Activated CD4-positive, alpha-beta T cell treated with anti-CD3 and anti-CD28 coated beads, Interleukin-2, amount 10 ng/mL, durations not matched to agents 7 days and 5 days (primary cell): ENCODE data around the gene PPP2R3B. TPM values are rescaled to one million over a fixed set of nuclear protein-coding genes. Genes with fewer than 3 reads are reported as not detected.

ENCODE experiments used
- CTCF ChIA-PET: fragments of 350-600 bp; sonication (Branson Sonifier 250); formaldehyde crosslinking; loops from one replicate; lab custom pipeline; 2021; ENCODE audit warnings: antibody characterized with exemption; lab: Charles Lee
- POLR2A ChIA-PET: fragments of 350-600 bp; sonication (Branson Sonifier 250); formaldehyde crosslinking; loops from one replicate; lab custom pipeline; 2021; ENCODE audit warnings: antibody characterized with exemption; lab: Charles Lee
- DNase-seq: peaks from one replicate; pipeline ENCODE4 v3.0.0-alpha.2; 2020
- H3K27ac Mint-ChIP-seq: one replicate; pipeline ENCODE4 v1.8.0; 2021; ENCODE audit warnings: mild to moderate bottlenecking, moderate library complexity, mixed read lengths
- H3K27me3 Mint-ChIP-seq: one replicate; pipeline ENCODE4 v1.8.0; 2021; ENCODE audit warnings: mixed read lengths
- H3K36me3 Mint-ChIP-seq: one replicate; pipeline ENCODE4 v1.8.0; 2021; ENCODE audit warnings: low read depth, mixed read lengths
- H3K4me1 Mint-ChIP-seq: one replicate; pipeline ENCODE4 v1.8.0; 2021; ENCODE audit warnings: mixed read lengths
- H3K4me3 Mint-ChIP-seq: one replicate; pipeline ENCODE4 v1.8.0; 2021; ENCODE audit warnings: mild to moderate bottlenecking, moderate library complexity, mixed read lengths
- H3K9me3 Mint-ChIP-seq: one replicate; pipeline ENCODE4 v1.8.0; 2021; ENCODE audit warnings: mixed read lengths
- total RNA-seq, 2 experiments: library from RNA; stranded (reverse); gene quantifications; one replicate each; pipeline ENCODE4 v1.2.3, GENCODE V29; 2021

The PPP2R3B gene
- total RNA-seq, 2 experiments from 2014 or later: 30.6 to 33.8 TPM

- H3K27ac Mint-ChIP-seq: peak overlapping the region; percentile 68
- no peaks in the 10 kb centered on the region for H3K27me3 Mint-ChIP-seq
- no peaks in the 10 kb centered on the region for H3K9me3 Mint-ChIP-seq
- peaks cover 53% of the 10 kb centered on the region for H3K36me3 Mint-ChIP-seq
- H3K4me3 Mint-ChIP-seq: no peak overlapping the region
- peak; percentile 5 for DNase-seq
- POLR2A ChIA-PET: no interaction called here
- H3K4me1 Mint-ChIP-seq: peaks cover 28% of the 10 kb centered on the region
- CTCF ChIA-PET: no interaction called here
Measured at GRCh38 chrX:287670-288069, 99.0 kb downstream of the PPP2R3B start.

GRCh38 chrX:285076-285677 lies 101.5 kb downstream of the PPP2R3B start:
- ChIA-PET POLR2A (no interaction called here), CTCF (no interaction called here)
- peak overlapping the region; percentile 13 for H3K4me3 Mint-ChIP-seq
- no peak overlapping the region for H3K27ac Mint-ChIP-seq
- DNase-seq: peak; percentile 4
- H3K9me3 Mint-ChIP-seq: no peaks in the 10 kb centered on the region
- H3K36me3 Mint-ChIP-seq: peaks cover 37% of the 10 kb centered on the region
- no peaks in the 10 kb centered on the region for H3K27me3 Mint-ChIP-seq
- peaks cover 35% of the 10 kb centered on the region for H3K4me1 Mint-ChIP-seq

Other genes with a start within 250 kb of the PPP2R3B start
- gene PLCXD1, start 105.5 kb downstream of the PPP2R3B start, total RNA-seq: 10 to 100 TPM; 60.1 to 63.4 TPM
- gene GTPBP6, start 68.1 kb downstream of the PPP2R3B start, total RNA-seq: 10 to 100 TPM; 48.5 to 52.1 TPM
- gene SHOX, start 243.9 kb upstream of the PPP2R3B start, total RNA-seq: not detected